Measurements from ENCODE around the gene ARMH3. TPM values are rescaled to one million over a fixed set of nuclear protein-coding genes. Genes with fewer than 3 reads are reported as not detected.

The ARMH3 gene
- total RNA-seq, 3 donors from 2014 or later, result 18.4 to 27.4 (median 22.4) TPM

DNA sequence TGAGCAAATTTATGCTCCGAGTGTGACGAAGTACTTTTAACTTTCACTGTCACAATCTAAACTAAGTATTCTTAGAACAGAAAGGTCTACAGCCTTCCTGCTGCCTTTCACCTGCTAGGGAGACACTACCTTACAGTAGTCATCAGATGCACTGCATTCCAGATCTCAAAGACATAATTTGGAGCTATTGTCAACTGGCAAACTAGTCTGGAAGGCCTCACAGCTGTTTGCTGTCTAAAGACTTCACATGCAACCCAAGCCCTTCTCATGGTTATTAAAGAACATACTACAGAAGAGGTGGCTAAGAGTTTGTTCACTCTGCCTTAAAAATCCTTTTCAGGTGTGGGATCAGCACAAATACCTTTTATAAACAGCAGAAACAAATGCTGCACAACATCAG is 120.5 kb downstream of the ARMH3 start:
- H3K27ac ChIP-seq, result no peak overlapping the region
- intact Hi-C loops (cut with DNase I; ENCODE audit: low total_unique reads), result no loop called here
- no peaks in the 10 kb centered on the region for H3K36me3 ChIP-seq
- no peak for DNase-seq (ENCODE audit: low spot score in 2 of 2)
- H3K9me3 ChIP-seq, result no peaks in the 10 kb centered on the region
- H3K4me1 ChIP-seq, result no peaks in the 10 kb centered on the region
- no peak for TF ChIP-seq POLR2A (IDR thresholded peaks at IDR 0.05)
- TF ChIP-seq, protein P1, sequence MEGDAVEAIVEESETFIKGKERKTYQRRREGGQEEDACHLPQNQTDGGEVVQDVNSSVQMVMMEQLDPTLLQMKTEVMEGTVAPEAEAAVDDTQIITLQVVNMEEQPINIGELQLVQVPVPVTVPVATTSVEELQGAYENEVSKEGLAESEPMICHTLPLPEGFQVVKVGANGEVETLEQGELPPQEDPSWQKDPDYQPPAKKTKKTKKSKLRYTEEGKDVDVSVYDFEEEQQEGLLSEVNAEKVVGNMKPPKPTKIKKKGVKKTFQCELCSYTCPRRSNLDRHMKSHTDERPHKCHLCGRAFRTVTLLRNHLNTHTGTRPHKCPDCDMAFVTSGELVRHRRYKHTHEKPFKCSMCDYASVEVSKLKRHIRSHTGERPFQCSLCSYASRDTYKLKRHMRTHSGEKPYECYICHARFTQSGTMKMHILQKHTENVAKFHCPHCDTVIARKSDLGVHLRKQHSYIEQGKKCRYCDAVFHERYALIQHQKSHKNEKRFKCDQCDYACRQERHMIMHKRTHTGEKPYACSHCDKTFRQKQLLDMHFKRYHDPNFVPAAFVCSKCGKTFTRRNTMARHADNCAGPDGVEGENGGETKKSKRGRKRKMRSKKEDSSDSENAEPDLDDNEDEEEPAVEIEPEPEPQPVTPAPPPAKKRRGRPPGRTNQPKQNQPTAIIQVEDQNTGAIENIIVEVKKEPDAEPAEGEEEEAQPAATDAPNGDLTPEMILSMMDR (IDR thresholded peaks at IDR 0.05), result no peak
- no peak for TF ChIP-seq POLR2AphosphoS5 (IDR thresholded peaks at IDR 0.05)
- no peaks in the 10 kb centered on the region for H3K27me3 ChIP-seq
- no peak overlapping the region for H3K4me3 ChIP-seq

DNA sequence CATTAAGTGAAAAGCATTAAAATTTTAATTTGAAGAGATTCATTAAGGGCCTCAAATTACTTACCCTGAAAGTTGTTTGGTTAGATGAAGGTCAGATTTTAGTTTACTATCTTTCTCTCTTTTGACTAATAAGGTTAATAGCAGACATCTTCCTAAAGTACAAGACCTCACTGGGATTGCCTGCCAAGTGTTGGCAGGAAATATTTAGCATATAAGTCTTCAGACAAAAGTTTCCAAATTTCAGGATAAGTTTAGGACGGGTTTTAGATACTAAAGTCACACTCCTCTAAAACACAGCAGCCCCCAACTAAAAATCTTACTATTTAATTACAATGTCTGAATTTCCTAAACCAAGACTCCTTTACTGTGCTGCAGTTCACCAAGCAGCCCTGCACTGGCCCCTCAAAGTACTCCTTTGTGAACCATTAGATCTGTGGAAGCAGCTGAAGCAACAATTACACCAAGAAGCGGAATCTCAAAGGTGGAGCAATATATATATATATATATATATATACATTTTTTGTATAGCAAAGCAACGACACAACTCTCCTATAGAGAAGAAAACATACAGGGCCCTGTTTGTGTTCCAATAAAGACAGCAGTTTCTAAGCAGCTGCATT is 121.2 kb downstream of the ARMH3 start:
- Histone ChIP-seq H3K27me3 (no peaks in the 10 kb centered on the region), H3K4me1 (no peaks in the 10 kb centered on the region), H3K9me3 (no peaks in the 10 kb centered on the region), H3K36me3 (no peaks in the 10 kb centered on the region), H3K27ac (no peak overlapping the region), H3K4me3 (no peak overlapping the region)
- TF ChIP-seq POLR2A (IDR thresholded peaks at IDR 0.05) (no peak), POLR2AphosphoS5 (IDR thresholded peaks at IDR 0.05) (no peak)
- TF ChIP-seq, protein P1 (IDR thresholded peaks at IDR 0.05), result no peak
- intact Hi-C loops (cut with DNase I; ENCODE audit: low total_unique reads), result no loop called here
- no peak for DNase-seq (ENCODE audit: low spot score in 2 of 2)

DNA sequence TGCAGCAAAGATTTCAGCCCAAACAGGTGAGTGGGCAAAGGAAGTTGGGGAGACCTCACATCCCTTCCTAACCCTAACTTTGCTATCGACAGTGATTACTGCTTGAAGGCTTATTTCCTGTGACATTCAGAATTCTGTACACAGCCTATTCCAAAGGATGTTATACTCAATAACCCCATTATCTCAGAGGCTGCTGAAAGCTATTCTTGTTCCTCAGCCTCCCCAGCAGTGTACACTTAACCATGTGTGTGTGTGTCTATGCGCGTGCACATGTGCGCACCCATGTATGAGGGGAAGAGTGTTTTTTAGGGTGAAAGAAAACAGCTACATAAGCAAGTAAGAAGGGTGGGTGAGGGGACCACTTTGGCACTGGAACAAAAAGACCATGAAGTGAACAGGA is 122.0 kb downstream of the ARMH3 start:
- intact Hi-C loops (cut with DNase I; ENCODE audit: low total_unique reads), result loop anchor here (2.0 kb wide), 1 partner anchor 65 kb away; no protein-coding TSS in a partner anchor
- Histone ChIP-seq H3K27ac (no peak overlapping the region), H3K4me1 (no peaks in the 10 kb centered on the region), H3K27me3 (no peaks in the 10 kb centered on the region), H3K4me3 (no peak overlapping the region), H3K9me3 (no peaks in the 10 kb centered on the region), H3K36me3 (no peaks in the 10 kb centered on the region)
- TF ChIP-seq, protein P1 (IDR thresholded peaks at IDR 0.05), result no peak
- no peak for TF ChIP-seq POLR2A (IDR thresholded peaks at IDR 0.05)
- no peak for TF ChIP-seq POLR2AphosphoS5 (IDR thresholded peaks at IDR 0.05)
- no peak for DNase-seq (ENCODE audit: low spot score in 2 of 2)

DNA sequence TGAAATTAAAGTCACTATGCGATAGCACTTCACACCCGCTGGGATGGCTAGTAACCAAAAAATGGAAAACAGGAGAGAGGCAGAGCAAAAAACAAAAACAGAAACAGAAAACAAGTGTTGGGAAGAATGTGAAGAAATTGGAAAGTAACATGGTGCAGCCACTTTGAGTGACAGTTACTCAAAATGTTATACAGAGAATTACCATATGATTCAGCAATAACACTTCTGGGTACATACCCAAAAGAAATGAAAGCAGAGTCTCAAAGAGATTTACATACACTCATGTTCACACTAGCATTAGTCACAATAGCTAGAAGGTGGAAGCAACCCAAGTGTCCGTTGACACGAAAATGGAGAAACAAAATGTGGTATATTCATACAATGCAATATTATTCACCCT is 123.8 kb downstream of the ARMH3 start:
- no peak overlapping the region for H3K27ac ChIP-seq
- no peaks in the 10 kb centered on the region for H3K27me3 ChIP-seq
- H3K36me3 ChIP-seq, result no peaks in the 10 kb centered on the region
- no peaks in the 10 kb centered on the region for H3K4me1 ChIP-seq
- intact Hi-C loops (cut with DNase I; ENCODE audit: low total_unique reads), result loop anchor here (2.0 kb wide), 1 partner anchor 67 kb away; no protein-coding TSS in a partner anchor
- H3K4me3 ChIP-seq, result no peak overlapping the region
- no peaks in the 10 kb centered on the region for H3K9me3 ChIP-seq
- DNase-seq (ENCODE audit: low spot score in 2 of 2), result no peak
- TF ChIP-seq, protein P1 (IDR thresholded peaks at IDR 0.05), result no peak
- TF ChIP-seq POLR2A (IDR thresholded peaks at IDR 0.05), result no peak
- no peak for TF ChIP-seq POLR2AphosphoS5 (IDR thresholded peaks at IDR 0.05)

DNA sequence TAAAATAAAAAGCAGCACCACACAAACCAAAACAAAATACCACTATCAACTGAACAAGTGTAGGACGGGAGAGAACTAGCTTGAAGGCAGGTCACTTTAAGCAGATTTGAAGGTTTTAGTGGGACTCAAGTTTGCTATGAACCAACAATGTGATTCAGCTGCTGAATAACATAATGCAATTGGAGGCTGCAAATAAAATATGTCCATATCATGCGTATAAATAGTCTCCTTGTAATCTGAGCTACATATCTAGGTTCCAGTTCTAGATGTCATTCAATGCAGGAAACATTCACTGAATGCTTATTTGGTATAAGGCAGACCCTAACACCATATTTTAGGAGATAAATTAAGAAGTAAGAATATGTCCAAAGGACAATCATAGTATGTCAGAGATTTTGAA is 130.9 kb downstream of the ARMH3 start:
- no peaks in the 10 kb centered on the region for H3K27me3 ChIP-seq
- no peak for DNase-seq (ENCODE audit: low spot score in 2 of 2)
- no peaks in the 10 kb centered on the region for H3K4me1 ChIP-seq
- intact Hi-C loops (cut with DNase I; ENCODE audit: low total_unique reads), result no loop called here
- H3K27ac ChIP-seq, result no peak overlapping the region
- no peak for TF ChIP-seq POLR2A (IDR thresholded peaks at IDR 0.05)
- TF ChIP-seq, protein P1 (IDR thresholded peaks at IDR 0.05), result no peak
- no peaks in the 10 kb centered on the region for H3K36me3 ChIP-seq
- no peaks in the 10 kb centered on the region for H3K9me3 ChIP-seq
- no peak overlapping the region for H3K4me3 ChIP-seq

Measured in breast epithelium (tissue), 4 donors.